ENCODE data around the gene ATXN2. TPM values are rescaled to one million over a fixed set of nuclear protein-coding genes. Genes with fewer than 3 reads are reported as not detected.

Gene ATXN2
- total and polyA plus RNA-seq, 9 of the 15 experiments (the other 6 are each of a cell fraction or from before 2014, with no cell fraction given): 16.8 to 67.8 (median 29.3) TPM

GRCh38 chr12:111599453-111600204 is 514 bp upstream of the ATXN2 start (continued):
- TF ChIP-seq HMGXB4 (CRISPR knock-in tag; IDR thresholded peaks at IDR 0.05): peak; percentile 94
- TF ChIP-seq MXD1 (CRISPR knock-in tag; IDR thresholded peaks at IDR 0.05; ENCODE audit: borderline replicate concordance, poor library complexity, severe bottlenecking): peak; percentile 96
- TF ChIP-seq ZMIZ1 (IDR thresholded peaks at IDR 0.05; ENCODE audit: low read depth in 2 of 2, low read length in 2 of 2): 0 out of 4 replicates have a peak, but pooled peaks of 1 of the 2 experiments have one; percentile 28
- peak in 1 of 2 experiments; percentile 62; a peak in 1 of 4 replicates for TF ChIP-seq MLLT1 (IDR thresholded peaks at IDR 0.05)
- 0 out of 2 replicates have a peak, but pooled peaks have one; percentile 52 for TF ChIP-seq GATAD2A (IDR thresholded peaks at IDR 0.05)
- no peak for TF ChIP-seq CREB5 (CRISPR knock-in tag; IDR thresholded peaks at IDR 0.05)
- peak; percentile 30; the same call in 1 of the 2 replicates for TF ChIP-seq ZBTB17 (CRISPR knock-in tag; IDR thresholded peaks at IDR 0.05)
- TF ChIP-seq ETV1 (tag; conservative IDR thresholded peaks at IDR 0.05; ENCODE audit: low read depth): peak; percentile 96
- peak; percentile 12; the same call in 1 of the 2 replicates for TF ChIP-seq EGR1 (conservative IDR thresholded peaks at IDR 0.05)
- peak; percentile 90 to 97 for TF ChIP-seq MAZ (CRISPR knock-in tag; conservative IDR thresholded peaks at IDR 0.05 in 1 of 2, IDR thresholded peaks at IDR 0.05 in 1 of 2)
- TF ChIP-seq RCOR1 (IDR thresholded peaks at IDR 0.05; ENCODE audit: borderline replicate concordance in 1 of 2, low read depth in 2 of 2, low read length in 2 of 2): peak in 1 of 2 experiments; percentile 23; a peak in 1 of 4 replicates
- TF ChIP-seq RB1 (IDR thresholded peaks at IDR 0.05; ENCODE audit: low read depth): peak; percentile 60; the same call in 1 of the 2 replicates
- no peak for TF ChIP-seq ZNF253 (CRISPR knock-in tag; conservative IDR thresholded peaks at IDR 0.05)
- TF ChIP-seq ZBTB8A (IDR thresholded peaks at IDR 0.05; ENCODE audit: partially characterized antibody): no peak
- no peak for TF ChIP-seq U2AF2 (optimal IDR thresholded peaks at IDR 0.05; ENCODE audit: low read depth, low read length)
- TF ChIP-seq RBM15 (IDR thresholded peaks at IDR 0.05; ENCODE audit: insufficient read depth, low read length): no peak

All from K562 (cell line).